Stimulated activated CD8-positive, alpha-beta memory T cell treated with anti-CD3 and anti-CD28 coated beads, Interleukin-2, amount 100 ng/mL, for 48 hours (primary cell): ENCODE data around the gene ZNF518A.
A peak's percentile ranks its signal among the peaks of the same experiment; 100 is the strongest.

ENCODE experiments used
- DNase-seq, 2 donors: peaks; one replicate each; pipeline ENCODE4 v3.0.0-alpha.2; 2020; ENCODE audit warnings: low read depth in 2 of 2

Gene ZNF518A

GRCh38 chr10:96129387-96130325 is at the start of gene ZNF518A:
Gene ZNF518A, plus strand, starts transcription at chr10:96130297. Its CDS starts 26,026 bp downstream, at chr10:96156323.
- DNase-seq, result peak; percentile 70 to 78

GRCh38 chr10:96082153-96082552 is 47.9 kb upstream of the ZNF518A start:
- DNase-seq, result no peak

DNA sequence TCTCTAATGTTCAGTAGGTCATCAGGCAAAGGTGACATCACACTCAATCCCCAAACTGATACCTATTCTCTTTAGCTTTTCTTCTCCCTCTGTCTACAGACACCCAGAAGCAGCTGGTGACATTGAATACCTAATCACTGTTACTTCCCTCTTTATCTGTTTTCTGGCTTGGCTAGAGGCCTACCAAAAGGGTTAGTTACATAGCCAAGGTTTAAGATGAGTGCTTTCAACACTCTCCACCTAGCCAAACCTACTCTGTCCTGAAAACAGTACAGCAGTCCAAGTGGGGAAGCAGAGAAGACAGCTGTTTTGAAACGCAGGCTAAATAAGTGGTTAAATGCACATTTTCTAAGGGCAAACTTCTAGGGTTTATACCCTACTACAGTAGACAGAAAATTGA is 47.3 kb upstream of the ZNF518A start:
- DNase-seq, result no peak

- DNase-seq, result no peak
These were observed 41.0 kb upstream of the ZNF518A start for GRCh38 chr10:96089116-96089515.

GRCh38 chr10:96089670-96090462 is 40.2 kb upstream of the ZNF518A start:
- peak; percentile 81 to 90 for DNase-seq

DNA sequence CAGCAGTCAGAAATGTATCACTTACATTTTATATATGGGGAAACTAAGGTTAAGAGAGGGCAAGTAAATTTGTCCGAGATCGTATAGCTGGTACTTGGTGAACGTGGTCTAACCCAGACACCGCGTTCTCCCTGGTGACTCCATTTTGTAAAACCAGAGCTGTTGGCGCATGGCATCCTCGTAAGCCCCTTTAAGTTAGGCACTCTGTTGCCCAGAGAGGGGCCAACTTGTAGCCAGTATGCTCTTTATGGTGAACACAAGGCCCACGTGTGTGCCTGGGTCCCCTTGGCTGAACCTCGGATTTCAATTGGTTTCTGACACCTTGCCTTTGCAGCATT is 39.7 kb upstream of the ZNF518A start:
- no peak for DNase-seq

GRCh38 chr10:96092999-96093767 is 36.9 kb upstream of the ZNF518A start:
- no peak for DNase-seq

GRCh38 chr10:96093948-96094347 is 36.1 kb upstream of the ZNF518A start:
- DNase-seq, result no peak

GRCh38 chr10:96096958-96097357 is 33.1 kb upstream of the ZNF518A start:
- DNase-seq, result no peak

GRCh38 chr10:96097865-96098264 is 32.2 kb upstream of the ZNF518A start:
- DNase-seq, result no peak

DNA sequence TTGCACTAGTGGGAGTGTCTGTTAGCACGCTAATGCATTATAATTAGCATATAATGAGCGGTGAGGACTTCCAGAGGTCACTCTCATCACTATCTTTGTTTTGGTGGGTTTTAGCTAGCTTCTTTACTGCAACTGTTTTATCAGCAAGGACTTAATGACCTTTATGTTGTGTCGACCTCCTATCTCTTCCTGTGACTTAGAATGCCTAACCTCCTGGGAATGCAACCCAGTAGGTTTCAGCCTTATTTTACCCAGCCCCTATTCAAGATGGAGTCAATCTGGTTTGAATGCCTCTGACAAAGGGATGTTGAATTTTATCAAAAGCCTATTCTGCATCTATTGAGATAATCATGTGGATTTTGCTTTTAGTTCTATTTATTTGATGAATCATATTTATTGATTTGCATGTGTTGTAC is 22.5 kb upstream of the ZNF518A start:
- DNase-seq, result no peak

- DNase-seq, result no peak
These were observed 17.6 kb upstream of the ZNF518A start for GRCh38 chr10:96112531-96112930.

GRCh38 chr10:96118604-96119450 is 11.3 kb upstream of the ZNF518A start:
- DNase-seq, result no peak

- no peak for DNase-seq
These were observed 7.3 kb upstream of the ZNF518A start for GRCh38 chr10:96122824-96123223.

- no peak for DNase-seq
These were observed 5.6 kb upstream of the ZNF518A start for GRCh38 chr10:96124230-96125141.

DNA sequence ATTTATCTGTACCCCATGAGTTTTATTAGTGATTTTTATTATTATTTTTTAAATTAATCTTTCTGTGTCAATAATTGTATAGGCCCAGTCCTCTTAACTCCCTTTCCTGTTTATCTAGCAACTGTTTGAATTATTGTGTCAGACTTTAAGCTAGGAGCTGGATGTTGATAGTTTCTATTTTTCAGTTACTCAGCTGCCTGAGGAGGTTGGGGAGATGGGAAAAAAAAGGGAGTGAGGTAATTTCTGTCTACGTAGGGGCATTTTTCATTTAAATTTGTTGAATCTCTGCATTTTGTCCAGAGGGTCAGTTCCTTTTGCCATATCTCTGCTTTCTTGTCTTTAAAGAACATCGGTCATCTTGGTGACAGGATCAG is 5.0 kb upstream of the ZNF518A start:
- no peak for DNase-seq

GRCh38 chr10:96130326-96130995 is 364 bp downstream of the ZNF518A start:
- peak; percentile 56 to 68 for DNase-seq

- no peak for DNase-seq
These were observed 1.5 kb downstream of the ZNF518A start for GRCh38 chr10:96131621-96132020.

GRCh38 chr10:96133135-96133534 is 3.0 kb downstream of the ZNF518A start:
- DNase-seq, result no peak

GRCh38 chr10:96136810-96137209 is 6.7 kb downstream of the ZNF518A start:
- no peak for DNase-seq
